ENCODE measurements around the gene C1orf116.
A peak's percentile ranks its signal among the peaks of the same experiment; 100 is the strongest.
"Not testable (repeated sequence)": the region's sequence is repeated elsewhere in the genome, so short reads cannot be mapped to it uniquely, and the experiment has no call there.

C1orf116 gene

DNA sequence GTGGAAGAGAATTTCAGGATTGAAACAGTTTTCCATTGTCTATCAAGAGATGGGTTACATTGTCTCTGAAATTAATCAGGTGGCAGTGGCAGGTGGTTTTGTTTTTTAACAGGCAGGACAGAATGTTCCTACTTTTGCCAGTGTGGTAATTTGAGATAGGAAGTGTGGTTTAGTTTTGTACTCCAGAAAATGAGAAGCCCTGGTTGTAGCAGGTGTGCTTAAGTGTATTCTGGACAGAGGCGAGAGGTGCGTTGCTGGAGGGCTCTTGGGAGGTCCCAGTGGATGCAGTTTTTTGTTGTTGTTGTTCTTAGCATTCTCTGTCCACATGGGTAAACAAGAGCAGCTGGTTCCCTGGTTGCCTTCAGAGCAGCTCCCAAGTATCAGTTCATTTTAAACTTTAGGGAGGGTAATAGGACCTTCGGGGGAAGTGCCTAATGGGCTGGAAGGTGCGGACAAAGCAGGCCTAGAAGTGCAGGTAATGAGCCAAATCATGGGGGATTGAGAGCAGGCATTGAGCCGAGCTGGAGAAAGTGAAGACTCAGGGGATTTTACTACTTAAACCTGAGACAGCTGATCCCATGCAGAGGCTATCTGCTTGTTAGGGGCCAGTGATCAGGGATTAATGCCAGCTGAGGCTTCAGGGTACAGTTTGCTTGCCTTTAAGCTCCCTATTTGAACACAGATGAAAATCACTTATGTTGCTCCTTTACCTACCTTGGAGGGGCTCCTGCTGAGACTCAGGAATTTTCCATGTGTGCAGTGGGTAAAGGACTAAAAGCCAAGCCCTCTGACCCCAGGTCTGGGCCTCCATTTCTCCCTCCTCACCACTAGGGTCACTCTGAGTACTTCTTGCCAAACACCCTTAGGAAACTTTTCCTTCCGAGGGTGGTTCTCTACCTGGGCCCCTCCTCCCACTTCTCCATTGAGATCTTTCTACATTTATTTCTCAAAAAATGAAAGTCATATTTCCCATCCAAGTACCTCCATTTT is 26.6 kb upstream of the C1orf116 start:
- DNase-seq, result no peak

DNA sequence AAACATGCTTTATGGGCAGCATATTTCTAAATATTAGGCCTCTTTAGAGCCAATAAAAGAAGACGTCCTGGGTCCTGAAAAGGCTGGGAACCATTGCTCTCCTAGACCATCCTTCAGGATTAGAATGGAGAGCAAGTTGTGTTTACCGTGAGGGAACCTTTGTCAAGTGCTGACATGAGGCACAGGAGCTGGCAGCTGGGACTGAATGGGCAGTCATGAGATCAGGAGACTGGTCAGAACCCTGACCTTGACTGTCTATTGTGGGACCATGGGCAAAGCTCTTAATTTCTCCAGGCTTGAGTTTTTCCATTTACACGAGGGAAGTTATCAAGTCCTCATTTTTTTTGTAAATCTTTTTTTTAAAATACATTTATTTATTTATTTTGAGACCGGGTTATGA is 25.7 kb upstream of the C1orf116 start:
- no peak for DNase-seq

DNA sequence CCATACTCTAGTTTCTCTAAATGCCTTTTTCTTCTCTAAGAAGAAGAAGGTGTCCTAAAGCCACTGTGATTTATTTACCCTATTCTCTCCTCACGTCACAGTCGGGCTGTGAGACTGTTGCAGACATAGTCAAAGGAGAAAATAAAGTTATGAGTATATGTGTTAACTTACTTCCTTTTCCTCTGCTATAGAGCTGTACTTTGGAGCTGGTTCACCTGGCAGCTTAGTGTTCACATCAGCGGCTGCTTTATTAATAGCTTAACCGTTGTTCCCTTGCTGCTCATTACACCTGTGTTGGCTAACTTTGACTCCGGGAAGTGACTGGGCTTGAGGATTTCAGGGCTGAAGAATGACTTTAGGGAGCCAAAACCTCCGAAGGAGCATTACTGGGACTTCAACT is 24.1 kb upstream of the C1orf116 start:
- DNase-seq, result no peak

DNA sequence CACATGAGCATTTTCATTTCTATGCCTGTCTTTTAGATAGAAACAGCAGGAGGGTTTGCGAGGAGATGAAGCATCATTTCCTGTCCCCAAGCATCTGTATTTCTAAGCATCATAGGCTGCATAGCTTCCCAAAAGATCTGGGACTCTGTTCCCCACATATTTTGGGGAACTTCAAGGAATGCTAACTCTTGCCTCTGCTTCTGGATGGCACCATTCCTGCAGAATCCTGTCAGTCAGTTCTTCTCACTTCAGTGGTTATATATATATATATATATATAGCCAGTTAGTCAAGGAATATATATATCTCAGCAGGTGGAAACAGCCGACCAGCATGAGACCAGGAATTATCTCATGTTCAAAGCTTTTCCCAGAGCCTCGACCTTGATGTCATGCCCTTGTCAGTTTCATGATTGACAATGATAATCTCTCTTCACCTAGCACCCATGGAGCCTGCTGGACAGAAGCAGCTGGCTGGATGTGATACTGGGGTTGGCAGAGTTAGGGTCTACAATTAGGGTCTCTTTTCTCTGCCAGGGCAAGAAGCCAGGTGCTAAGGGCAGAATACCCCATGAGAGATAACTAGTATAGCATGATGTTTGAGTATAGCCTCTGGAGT is 22.9 kb upstream of the C1orf116 start:
- no peak for DNase-seq

DNA sequence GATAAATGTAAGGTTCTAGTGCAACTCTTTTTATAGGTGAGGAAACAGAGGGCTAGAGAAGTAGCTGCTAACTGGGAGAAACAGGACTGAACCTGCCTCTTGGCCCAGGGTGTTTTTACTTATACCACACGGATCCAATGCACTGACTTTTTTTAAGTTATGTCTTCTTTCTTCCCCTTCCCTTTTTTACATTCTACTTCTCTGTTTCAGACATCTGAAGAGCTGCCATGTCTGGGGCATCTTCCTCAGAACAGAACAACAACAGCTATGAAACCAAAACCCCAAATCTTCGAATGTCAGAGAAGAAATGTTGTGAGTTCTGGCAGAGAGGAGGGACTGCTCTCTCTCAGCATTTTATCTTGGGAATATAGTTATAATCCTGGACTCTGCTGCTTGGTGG is 21.9 kb upstream of the C1orf116 start:
- no peak for DNase-seq

DNA sequence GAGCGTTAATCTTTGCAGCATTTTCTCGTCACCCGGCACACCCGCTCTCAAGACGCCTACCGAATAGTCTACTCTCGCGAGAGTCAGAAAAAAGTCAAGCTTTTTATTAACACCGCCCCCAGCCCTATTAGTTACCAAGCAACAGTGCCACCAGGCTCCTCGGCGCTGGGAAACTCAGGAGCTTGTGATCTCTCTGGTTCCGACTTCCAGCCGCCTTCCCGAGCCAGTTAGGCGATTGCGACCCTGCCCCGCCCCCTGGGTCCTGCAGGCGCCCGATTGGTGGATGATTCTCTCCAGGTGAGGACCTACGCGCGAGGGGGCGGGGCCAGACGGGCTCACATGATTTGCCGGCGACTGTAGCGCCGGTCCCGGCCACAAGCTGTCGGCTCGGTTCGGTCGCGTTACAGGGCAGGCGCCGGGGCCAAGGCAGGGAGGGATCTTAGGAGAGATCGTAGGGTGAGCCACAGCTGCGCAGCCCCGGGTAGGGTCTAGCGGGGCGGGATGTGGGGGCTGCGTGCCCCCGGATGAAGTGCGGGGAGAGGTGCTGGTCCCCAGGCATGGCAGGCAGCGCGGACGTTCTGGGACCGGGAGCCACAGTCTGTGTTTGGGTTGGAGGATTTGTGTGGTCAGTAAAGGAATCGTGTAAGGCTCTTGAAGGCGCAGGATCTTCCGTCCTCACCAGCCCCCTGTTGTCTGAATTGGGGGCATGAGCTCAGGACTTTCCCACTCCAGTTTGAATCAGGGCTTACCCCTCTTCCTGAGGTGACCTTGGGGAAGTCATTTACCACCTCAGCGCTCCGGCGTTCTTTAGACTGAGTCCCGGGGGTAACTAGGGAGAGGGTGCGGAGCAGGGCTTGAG is 20.6 kb upstream of the C1orf116 start, which contains the start of gene PFKFB2:
TSS of gene PFKFB2 (plus strand) at position 365 of the 859 bp plus-strand sequence. CDS start 1,443 bp downstream, outside the sequence.
- peak; percentile 95 for DNase-seq

DNA sequence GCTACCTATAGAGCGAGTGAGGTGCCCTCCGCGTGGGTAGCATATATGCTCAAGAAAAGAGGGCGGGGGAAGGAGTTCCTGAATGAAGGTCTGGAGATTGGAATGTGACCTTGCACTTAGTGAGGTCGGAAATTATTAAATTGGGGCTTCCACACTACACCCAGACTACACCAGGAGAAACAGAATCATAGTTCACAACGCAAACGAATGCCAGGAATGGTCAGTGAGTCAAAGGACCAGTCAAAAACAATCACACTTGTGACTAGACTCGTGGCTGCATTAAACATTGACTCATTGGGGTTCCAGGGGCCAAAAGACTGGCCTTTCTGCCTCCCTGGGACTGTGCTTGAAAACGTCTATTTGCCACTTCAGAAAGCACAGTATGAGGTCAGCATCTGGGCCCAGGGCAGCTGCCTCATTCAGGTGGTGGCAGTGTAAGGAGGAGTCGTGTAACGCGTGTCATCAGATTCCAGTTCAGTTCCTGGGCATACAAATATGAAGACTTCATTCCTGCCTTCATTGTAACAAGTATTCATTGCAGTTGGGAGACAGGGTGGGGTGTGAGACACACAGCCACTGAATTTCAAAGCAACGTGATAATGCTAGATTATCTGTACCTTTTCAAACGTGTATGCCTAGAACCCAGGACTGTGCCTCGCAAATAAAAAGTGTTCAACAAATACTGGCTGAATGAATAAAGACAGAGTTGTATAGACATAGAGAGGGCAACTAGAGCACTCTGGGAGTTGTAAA is 18.8 kb upstream of the C1orf116 start, which contains the start of gene YOD1:
TSS of gene YOD1 (minus strand) at position 18 of the 753 bp plus-strand sequence. CDS start 178 bp downstream, outside the sequence.
- DNase-seq, result no peak

DNA sequence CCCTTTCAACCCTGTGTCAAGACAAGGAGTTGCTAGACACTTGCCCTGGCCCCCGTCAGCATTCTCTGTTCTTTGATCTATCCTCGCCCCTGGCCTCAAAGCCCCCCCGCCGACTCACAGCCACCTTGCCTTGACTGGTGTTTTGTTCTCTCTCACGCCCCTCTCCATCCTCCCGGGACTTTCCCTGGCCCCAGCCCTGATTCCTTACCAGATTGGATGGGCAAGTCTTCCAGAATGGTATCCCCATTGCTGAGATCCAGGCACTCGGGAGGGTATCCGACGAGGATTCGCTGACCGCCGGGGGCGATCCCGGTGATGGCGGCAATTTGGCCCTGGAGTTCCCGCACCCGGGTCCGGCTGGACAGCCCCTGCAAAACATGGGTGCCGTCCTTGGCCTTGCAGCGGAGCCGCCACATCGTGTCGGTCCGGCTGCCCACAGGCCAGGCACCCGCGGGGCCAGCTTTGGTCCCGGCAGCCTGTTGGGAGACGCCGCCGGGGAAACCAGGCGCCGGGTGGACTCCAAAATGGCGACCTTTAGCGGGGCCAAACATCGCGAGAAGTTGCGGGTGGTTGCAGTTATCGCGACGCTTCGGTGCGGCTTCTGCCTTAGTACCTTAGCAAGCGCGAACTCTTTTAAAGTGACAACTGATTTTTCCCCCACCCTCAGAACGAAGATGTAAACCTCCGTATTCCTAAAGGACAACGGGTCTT is 18.1 kb upstream of the C1orf116 start:
- DNase-seq, result peak; percentile 89

DNA sequence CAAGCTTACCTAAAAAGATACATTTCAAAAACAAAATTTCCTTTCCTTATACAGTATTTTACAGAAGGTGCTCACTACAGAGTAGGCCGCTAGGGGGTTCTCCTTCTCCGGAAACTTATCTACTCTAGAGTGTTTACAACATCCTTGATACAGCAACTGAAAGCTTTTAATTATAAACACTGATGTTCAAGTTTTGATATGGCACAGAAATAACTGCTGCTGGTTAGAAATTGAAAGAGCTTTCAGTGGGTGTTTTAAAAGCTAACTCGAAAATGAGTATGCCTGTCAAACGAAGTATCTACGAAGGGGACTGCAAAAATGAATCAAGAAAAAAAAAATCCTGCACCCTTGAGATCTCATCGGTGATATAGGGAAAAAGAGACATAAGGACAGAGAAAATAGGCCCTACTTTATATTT is 17.4 kb upstream of the C1orf116 start:
- peak; percentile 22 for DNase-seq

DNA sequence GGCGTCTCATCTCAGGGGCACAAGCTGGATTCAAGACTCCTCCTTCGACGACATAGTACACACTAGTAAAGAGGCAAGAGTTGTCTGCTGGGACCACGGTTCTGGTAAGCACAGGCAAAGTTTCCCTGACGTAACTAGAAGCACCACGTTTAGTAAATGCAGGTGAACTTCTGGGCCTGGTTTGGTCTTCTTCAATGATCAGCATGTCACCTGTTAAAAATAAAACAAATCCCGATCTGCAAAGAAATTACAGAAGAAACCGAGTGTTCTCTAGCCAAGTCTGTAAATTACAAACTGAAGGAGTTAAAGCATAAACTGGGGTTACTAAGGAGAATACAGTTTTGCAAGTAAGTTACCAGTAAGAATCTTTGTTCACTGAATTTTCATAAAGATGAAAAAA is 17.0 kb upstream of the C1orf116 start:
- DNase-seq, result no peak

DNA sequence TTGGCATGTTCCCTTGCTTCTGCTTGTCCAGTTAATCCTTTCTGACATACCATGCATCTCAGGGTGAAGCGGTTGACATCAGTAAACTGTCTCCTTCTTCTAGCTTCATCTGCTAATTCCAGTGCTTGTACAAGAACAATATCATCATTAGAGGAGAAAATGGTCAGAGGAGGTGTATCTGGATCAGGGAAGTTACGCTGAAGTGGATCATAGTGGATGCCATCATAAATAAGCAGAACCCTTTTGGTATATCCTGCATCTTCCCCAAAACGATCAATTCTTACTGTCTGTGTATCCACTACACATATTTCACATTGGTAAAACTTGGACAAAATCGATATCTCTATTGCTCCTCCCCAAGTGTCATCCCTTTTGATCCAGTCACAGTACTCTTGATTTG is 16.5 kb upstream of the C1orf116 start:
- no peak for DNase-seq

DNA sequence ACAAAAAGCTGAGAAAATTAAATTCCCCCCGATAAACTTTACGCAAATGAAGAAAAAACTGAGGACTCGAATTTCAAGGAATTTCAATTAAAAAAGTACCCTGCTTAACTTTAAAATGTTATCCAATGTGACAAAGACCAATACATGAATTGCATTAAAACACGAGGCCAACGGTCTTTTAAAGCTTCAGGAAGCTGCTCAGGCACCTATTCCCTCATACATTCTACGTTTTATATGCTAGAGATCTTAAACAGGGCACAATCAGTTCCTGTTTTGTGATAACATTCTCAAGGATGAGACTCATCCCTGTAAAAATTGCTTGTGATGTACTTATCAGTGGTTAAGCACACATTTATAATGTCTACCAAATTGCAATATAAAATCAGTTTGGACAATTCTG is 15.5 kb upstream of the C1orf116 start:
- DNase-seq, result no peak

DNA sequence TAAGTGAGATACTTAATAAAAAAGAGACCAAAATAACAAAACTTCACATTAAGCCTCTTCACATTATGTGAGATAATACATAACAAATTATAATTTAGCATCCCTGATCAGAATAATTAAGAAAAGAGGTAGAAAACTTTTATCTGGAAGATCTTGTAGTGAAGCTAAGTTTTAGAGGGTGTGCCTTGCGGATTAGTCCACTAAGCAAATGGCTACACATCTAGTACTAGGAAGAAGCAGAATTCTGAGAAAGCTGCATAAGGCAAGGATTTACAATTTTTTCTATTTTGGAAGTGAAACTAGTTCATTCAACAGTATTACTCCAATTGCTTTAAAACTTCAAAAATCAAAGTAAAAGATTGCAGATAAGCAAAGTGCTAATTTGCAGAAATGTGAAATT is 14.9 kb upstream of the C1orf116 start:
- no peak for DNase-seq

DNA sequence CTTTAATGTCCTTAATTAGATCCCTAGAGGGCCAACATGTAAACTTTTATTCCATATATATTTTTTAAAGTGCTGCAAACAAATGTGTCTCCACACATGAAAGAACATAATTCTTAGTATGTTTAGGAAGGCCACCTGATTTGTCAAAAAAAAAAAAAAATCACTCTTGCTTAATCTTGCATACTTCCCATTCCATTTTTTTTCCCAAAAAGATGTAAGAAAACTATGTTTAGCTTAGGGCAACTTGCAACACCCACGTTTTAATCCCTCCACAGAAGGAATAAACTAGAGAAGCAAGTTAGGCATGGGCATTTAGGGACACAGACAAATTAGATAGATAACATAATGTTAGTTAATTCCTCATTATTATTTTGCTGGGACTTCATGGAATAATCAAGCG is 12.9 kb upstream of the C1orf116 start:
- no peak for DNase-seq

DNA sequence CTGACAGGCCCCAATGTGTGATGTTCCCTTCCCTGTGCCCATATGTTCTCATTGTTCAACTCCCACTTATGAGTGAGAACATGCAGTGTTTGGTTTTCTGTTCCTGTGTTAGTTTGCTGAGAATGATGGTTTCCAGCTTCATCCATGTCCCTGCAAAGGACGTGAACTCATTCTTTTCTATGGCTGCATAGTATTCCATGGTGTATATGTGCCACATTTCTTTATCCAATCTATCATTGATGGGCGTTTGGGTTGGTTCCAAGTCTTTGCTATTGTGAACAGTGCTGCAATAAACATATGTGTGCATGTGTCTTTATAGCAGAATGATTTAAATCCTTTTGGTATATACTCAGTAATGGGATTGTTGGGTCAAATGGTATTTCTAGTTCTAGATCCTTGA is 8.8 kb upstream of the C1orf116 start:
- DNase-seq, result not testable (repeated sequence)

DNA sequence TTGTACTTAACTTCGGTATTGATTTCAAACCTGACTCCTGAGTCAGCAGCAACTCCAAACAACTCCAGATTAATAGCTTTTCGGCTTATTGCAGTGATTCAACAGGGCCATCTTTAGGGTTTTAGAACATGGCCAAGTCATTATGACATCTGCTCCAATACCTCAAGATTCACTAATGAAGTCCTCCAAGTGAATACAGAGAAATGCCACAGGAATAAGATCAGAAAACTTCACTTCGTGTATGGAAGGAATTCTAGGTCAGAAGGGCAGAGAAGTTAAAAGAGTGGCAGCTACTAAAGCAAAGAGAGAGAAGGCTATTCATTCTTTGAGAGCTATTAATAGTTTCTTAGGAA is 7.6 kb upstream of the C1orf116 start:
- no peak for DNase-seq

DNA sequence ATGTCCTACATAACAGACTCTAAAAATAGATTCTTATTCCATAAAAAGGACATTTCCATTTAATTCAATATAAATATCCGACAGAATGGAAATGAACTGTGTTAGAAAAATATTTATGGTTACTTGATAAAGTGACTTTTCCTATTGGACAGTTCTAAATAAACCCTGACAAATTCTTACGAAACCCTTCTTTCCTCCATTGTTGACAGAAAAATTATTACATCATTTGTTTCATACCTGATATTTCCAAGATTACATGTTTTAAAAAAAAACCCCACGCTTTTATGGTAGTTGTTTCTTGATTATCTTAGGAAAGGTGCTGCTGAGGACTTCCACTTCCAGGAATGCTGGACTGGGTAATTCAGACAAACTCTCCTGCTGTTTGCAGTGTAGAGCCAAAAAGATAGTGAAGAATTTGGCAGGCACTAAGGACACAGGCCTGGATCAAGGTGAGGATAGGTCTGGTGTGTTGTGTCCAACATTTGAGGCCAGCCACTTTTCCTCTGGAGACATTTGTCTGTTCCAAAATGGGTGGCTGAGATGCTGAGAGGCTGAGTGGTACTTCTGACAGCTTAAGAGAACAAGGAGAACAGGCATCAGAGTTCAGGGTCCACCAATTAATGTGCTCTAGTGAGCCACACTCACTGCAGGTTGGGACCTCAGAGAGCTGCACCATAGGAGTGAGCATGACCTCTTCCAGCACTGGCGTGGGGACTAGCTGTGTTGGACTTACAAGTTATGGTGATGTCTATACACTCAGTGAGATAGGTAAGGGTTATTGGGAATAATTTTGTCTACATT is 7.0 kb upstream of the C1orf116 start:
- no peak for DNase-seq

DNA sequence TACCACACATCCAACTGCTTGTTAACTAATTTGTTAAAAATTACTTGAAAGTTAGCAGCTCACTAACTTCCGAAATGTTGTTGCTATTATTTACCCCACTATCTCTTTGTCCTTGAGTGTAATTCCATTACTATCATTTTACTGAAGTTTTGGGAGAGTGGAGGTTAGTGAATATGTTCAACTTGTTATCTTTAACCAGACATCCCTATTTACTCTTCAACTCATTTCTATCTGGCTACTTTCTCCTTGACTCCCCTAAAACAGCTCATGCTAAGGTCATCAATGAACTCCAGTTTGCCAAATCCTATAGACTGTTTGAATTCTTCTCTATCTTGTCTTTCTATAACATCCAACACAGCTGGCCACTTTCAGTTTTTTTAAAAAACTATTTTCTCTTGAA is 4.3 kb upstream of the C1orf116 start:
- no peak for DNase-seq

DNA sequence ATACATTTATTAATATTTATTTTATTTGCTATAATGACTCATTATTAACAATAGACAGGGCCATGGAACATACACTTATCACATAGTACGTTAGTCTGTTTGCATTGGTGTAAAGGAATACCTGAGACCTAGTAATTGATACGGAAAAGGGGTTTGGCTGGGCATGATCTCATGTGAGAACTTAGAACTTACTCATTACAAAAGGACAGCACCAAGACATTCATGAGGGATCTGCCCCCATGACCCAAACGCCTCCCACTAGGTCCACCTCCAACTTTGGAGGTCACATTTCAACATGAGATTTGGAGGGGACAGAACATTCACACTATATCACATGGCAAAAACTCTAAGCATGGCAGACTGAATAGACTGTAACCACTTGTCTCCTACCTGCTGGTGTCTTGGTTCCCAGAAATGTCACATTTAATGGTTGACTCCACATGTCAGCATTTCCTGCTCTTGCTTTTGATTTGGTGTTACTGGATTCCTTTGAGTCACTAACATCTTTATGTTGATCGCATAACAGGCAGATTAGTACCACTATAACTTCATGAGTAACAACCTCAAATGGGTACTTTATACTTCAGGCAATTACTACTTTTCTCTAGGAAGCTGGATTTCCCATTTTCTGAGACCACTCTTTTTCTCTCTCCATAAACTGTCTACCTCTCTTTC is 3.5 kb upstream of the C1orf116 start:
- DNase-seq, result no peak

DNA sequence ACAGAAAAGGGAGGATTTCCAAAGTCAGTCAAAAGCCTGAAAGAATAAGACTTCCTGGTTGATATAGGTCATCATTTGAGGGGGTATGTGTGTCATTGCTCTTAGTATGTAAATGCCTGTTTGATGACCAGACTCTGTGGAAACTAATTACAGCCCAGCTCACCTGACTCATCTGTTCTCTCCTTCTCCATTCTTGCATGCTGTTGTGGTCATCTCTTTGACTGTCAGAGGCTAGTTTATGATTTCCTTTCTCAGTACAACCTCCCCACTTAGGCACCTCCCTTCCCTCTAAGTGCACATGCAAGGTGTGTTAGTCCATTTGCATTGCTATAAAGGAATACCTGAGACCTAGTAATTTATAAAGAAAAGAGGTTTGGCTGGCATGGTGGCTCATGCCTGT is 2.4 kb upstream of the C1orf116 start:
- no peak for DNase-seq
